Sigmoid colon (tissue), 7 donors: ENCODE measurements around the gene MYLK. TPM values are rescaled to one million over a fixed set of nuclear protein-coding genes. Genes with fewer than 3 reads are reported as not detected.
"Not testable (repeated sequence)": the region's sequence is repeated elsewhere in the genome, so short reads cannot be mapped to it uniquely, and the experiment has no call there.

Source experiments
- DNase-seq: peaks from one replicate; pipeline ENCODE4 v3.0.0-alpha.2; 2019
- H3K27ac ChIP-seq, 4 donors: fragments of 200-600 bp; sonication (generic); one replicate each; pipeline ENCODE4 v1.5.1; 2016 to 2019; ENCODE audit warnings: mild to moderate bottlenecking in 1 of 4
- H3K27me3 ChIP-seq, 3 donors: fragments of 200-600 bp; sonication (generic); one replicate each; pipeline ENCODE4 v1.5.1; 2019; ENCODE audit warnings: mild to moderate bottlenecking in 1 of 3
- H3K36me3 ChIP-seq, 4 donors: fragments of 200-600 bp; sonication (generic); one replicate each; pipeline ENCODE4 v1.5.1; 2016 to 2019
- H3K4me1 ChIP-seq, 4 donors: fragments of 200-600 bp; sonication (generic); one replicate each; pipeline ENCODE4 v1.5.1; 2017 to 2019
- H3K4me3 ChIP-seq, 4 donors: fragments of 200-600 bp; sonication (generic); one replicate each; pipeline ENCODE4 v1.5.1; 2017 to 2019; ENCODE audit warnings: mild to moderate bottlenecking in 2 of 4, moderate library complexity in 1 of 4
- H3K9me3 ChIP-seq, 4 donors: fragments of 200-600 bp in 3 of 4; sonication (generic) in 3 of 4; one replicate each; pipeline versions ENCODE4 v1.5.1 to v1.6.1; 2013 to 2019
- EP300 ChIP-seq, 4 donors: sonication (generic); formaldehyde crosslinking; IDR thresholded peaks; one replicate each; pipeline ENCODE4 v1.6.1; 2017; ENCODE audit warnings: antibody characterized with exemption in 4 of 4
- POLR2A ChIP-seq, 2 donors: fragments of 450-650 bp; IDR thresholded peaks; one replicate each; pipeline ENCODE4 v1.6.1; 2016; ENCODE audit warnings: antibody characterized with exemption in 2 of 2, mild to moderate bottlenecking in 2 of 2, moderate library complexity in 2 of 2
- POLR2AphosphoS5 ChIP-seq, 4 donors: sonication (generic); formaldehyde crosslinking; IDR thresholded peaks; one replicate each; pipeline ENCODE4 v1.6.1; 2017; ENCODE audit warnings: antibody characterized with exemption in 4 of 4
- WGBS, 2 donors: extraction: QIAGEN DNeasy Blood & Tissue Kit; methylation state at CpG; one replicate each; pipeline ENCODE4 v1.1.7; 2013; 5-methylcytosine and 5-hydroxymethylcytosine counted together
- intact Hi-C: fragments of 100-400 bp; cut with DNase I; formaldehyde crosslinking; loops from one replicate; pipeline ENCODE4 v1.15.1; 2023
- polyA plus RNA-seq, 3 donors: library from polyadenylated mRNA; stranded (reverse); fragments of 200-250 nt; gene quantifications; one replicate each; pipeline ENCODE4 v1.2.3, GENCODE V29; 2013
- total RNA-seq, 4 donors: library from RNA; depleted of rRNA; stranded (reverse); fragments of >200 nt; gene quantifications; one replicate each; pipeline ENCODE4 v1.1.0, GENCODE V29; 2016
- TF ChIP-seq, protein P1 (sequence below), 4 experiments: fragments of 450-650 bp in 3 of 4; fragments of 200-600 bp in 1 of 4; IDR thresholded peaks; one replicate each; pipeline ENCODE4 v1.5.1; 2016 to 2019; ENCODE audit warnings: antibody characterized with exemption in 4 of 4, mild to moderate bottlenecking in 3 of 4, moderate library complexity in 2 of 4
- donor health status: healthy with polysubstance abuse.
- donor health status: Bipolar disorder and iron deficiency.
- donor health status: healthy.

The MYLK gene
- total and polyA plus RNA-seq, 7 donors: 21.5 to 2,153 (median 1,169) TPM

DNA sequence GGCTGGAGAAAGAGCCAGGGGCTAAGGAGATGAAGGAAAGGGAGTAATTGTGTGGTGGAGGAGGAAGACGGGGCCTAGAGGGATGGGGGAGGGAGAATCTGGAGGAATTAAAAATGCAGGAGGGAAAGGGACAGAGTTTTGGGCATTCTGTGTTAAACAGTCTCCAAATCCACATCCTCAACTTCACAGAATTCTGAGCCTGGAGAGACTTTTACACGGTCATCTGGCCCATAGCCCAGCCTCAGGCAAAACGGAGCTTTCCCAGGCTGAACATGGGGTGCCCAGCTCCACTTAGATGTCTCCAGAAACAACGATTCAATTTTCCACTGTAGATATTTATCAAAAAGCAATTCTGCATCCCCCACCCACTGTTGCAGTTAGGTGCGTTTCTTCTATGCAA, 161.7 kb downstream of the MYLK start:
- H3K27me3 ChIP-seq: no peaks in the 10 kb centered on the region
- no peak for DNase-seq
- TF ChIP-seq EP300 (IDR thresholded peaks at IDR 0.05) (no peak), POLR2A (IDR thresholded peaks at IDR 0.05) (no peak), POLR2AphosphoS5 (IDR thresholded peaks at IDR 0.05) (no peak)
- TF ChIP-seq, protein P1, sequence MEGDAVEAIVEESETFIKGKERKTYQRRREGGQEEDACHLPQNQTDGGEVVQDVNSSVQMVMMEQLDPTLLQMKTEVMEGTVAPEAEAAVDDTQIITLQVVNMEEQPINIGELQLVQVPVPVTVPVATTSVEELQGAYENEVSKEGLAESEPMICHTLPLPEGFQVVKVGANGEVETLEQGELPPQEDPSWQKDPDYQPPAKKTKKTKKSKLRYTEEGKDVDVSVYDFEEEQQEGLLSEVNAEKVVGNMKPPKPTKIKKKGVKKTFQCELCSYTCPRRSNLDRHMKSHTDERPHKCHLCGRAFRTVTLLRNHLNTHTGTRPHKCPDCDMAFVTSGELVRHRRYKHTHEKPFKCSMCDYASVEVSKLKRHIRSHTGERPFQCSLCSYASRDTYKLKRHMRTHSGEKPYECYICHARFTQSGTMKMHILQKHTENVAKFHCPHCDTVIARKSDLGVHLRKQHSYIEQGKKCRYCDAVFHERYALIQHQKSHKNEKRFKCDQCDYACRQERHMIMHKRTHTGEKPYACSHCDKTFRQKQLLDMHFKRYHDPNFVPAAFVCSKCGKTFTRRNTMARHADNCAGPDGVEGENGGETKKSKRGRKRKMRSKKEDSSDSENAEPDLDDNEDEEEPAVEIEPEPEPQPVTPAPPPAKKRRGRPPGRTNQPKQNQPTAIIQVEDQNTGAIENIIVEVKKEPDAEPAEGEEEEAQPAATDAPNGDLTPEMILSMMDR (IDR thresholded peaks at IDR 0.05): no peak
- H3K36me3 ChIP-seq: no peaks in the 10 kb centered on the region
- intact Hi-C loops: loop anchor here (2.0 kb wide), 1 partner anchor 138 kb away; the partner anchor contains the start of gene HACD2
- peaks cover 0 to 60% (median 46%) of the 10 kb centered on the region in 4 donors for H3K4me1 ChIP-seq
- no peaks in the 10 kb centered on the region for H3K9me3 ChIP-seq
- WGBS, 2 donors: 60 to 71% methylated on average over 5 of the region's 5 CpGs
- H3K27ac ChIP-seq: peak overlapping the region; percentile 60 to 92 (median 72)
- H3K4me3 ChIP-seq: no peak overlapping the region

DNA sequence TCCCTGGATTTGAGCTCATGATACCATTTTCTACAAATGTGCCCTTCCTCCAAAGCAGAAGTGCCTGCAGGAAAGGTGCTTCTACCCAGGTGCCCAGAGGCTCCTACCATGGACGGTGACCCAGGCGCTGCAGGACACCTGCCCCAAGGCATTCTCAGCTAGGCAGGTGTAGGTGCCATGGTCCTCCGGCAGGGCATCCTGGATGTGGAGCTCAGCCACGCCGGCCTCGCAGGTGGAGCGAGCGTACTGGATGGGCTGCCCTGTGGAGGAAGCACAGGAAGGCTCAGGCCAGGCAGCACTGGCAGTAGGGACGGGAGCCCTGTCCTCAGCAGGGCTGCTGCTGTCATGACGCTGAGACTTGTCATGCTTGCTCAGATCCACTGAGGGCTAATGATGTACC, 162.1 kb downstream of the MYLK start:
- no peak for DNase-seq
- peak overlapping the region; percentile 60 to 92 (median 72) for H3K27ac ChIP-seq
- intact Hi-C loops: loop anchor here (2.0 kb wide), 1 partner anchor 137 kb away; the partner anchor contains the start of gene HACD2

DNA sequence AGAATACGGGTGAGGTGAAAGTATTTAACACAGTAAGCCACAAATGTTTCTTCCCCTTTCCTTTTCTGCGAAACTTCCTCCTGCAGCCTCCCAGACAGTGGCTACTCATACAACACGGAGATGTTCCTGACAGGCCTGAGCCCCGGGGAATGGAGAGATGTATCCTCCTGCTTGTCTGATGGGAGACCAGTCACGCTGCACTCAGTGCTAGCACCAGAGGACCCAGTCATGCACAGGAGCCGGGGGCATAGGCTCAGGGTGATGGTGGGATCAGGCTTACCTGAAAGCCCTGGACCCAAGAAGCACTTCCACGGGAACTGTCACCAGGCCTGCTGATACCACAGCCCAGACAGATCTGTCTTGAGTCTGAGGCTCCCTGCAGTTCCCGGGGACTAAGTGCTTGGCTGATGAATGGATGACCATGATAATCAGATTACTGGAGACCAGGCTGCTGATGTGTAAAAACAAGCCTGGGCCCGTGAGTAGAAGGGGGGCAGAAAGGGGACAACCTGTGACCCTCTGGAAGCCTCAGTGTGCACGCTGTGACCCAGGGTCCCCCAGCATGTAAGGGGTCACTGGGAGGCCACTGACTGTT, 162.9 kb downstream of the MYLK start:
- H3K4me1 ChIP-seq: peaks cover 0 to 65% (median 47%) of the 10 kb centered on the region in 4 donors
- 68 to 78% methylated on average over 9 of the region's 10 CpGs for WGBS, 2 donors
- DNase-seq, H3K4me3 ChIP-seq, intact Hi-C loops, H3K9me3 ChIP-seq, H3K27me3 ChIP-seq, H3K36me3 ChIP-seq: not testable (repeated sequence)
- peak overlapping the region; percentile 83 to 92 (median 88) for H3K27ac ChIP-seq

More for the DNA sequence above, 162.1 kb downstream of the MYLK start:
- TF ChIP-seq, protein P1 (IDR thresholded peaks at IDR 0.05): no peak
- no peak for TF ChIP-seq POLR2A (IDR thresholded peaks at IDR 0.05)
- Histone ChIP-seq H3K4me3 (no peak overlapping the region), H3K4me1 (peaks cover 0 to 64% (median 47%) of the 10 kb centered on the region in 4 donors), H3K27me3 (no peaks in the 10 kb centered on the region), H3K9me3 (no peaks in the 10 kb centered on the region), H3K36me3 (no peaks in the 10 kb centered on the region)
- WGBS, 2 donors: 85 to 86% methylated on average over 10 of the region's 10 CpGs

DNA sequence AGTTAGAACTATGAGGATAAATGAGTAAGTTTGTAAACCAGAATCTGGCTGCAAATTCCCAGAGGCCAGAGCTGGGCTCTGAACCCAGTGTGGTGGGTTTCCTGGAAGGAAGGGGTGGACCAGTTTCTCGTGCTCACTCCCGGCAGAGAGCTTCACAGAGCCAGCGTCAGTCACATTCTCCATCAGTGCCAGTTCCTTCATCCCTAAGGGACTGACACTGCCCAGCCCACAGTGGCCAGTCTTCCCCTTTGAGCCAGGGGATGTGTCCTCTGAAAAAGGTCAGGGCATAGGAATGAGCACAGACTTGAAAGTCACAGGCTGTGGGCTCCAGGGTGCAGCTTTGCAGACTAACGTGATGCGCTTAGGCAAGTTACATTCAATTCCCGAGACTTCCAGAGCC, 163.5 kb downstream of the MYLK start:
- Histone ChIP-seq H3K4me3 (no peak overlapping the region), H3K36me3 (no peaks in the 10 kb centered on the region), H3K4me1 (peaks cover 0 to 65% (median 47%) of the 10 kb centered on the region in 4 donors), H3K27ac (peak overlapping the region; percentile 83 to 92 (median 88)), H3K27me3 (no peaks in the 10 kb centered on the region), H3K9me3 (no peaks in the 10 kb centered on the region)
- WGBS, 2 donors: 74 to 85% methylated on average over 6 of the region's 6 CpGs
- TF ChIP-seq POLR2AphosphoS5 (IDR thresholded peaks at IDR 0.05) (peak in 1 of 4 donors; percentile 6), POLR2A (IDR thresholded peaks at IDR 0.05) (no peak), EP300 (IDR thresholded peaks at IDR 0.05) (no peak)
- TF ChIP-seq, protein P1 (IDR thresholded peaks at IDR 0.05): no peak
- DNase-seq: no peak
- intact Hi-C loops: no loop called here

DNA sequence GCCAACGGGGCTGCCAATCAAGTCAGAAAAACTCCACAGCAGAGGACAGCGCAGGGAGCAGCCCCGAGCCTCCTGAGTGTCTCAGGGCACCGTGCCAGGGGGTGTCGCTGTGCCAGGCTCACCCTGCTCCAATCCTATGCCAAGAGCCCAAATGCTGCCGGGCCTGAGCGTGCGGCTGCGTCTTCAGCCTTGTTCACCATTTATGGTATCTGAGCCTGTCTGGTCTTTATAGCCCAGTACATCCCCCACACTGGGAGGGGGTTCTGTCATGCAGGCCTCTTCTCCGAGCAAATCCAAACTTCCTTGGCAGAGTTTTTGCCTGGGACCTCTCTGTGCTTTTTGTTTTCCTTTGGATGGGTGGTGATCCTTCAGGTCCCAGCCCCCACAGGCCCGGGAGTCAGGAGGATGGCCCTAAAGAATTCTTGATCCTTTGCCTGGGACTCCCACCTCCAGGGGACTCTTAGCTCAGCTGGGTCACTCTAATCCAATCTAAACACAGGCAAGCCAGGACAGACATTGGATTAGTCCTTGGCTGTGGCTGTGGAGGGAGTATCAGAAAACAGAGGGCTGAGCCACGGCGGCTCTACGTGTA, 164.2 kb downstream of the MYLK start:
- Histone ChIP-seq H3K27ac (peak overlapping the region; percentile 83 to 92 (median 88)), H3K4me1 (peaks cover 0 to 65% (median 47%) of the 10 kb centered on the region in 4 donors), H3K4me3 (no peak overlapping the region), H3K27me3 (no peaks in the 10 kb centered on the region), H3K9me3 (no peaks in the 10 kb centered on the region), H3K36me3 (no peaks in the 10 kb centered on the region)
- peak; percentile 96 for DNase-seq
- no peak for TF ChIP-seq POLR2A (IDR thresholded peaks at IDR 0.05)
- peak in 1 of 4 donors; percentile 55 for TF ChIP-seq EP300 (IDR thresholded peaks at IDR 0.05)
- peak; percentile 48 to 71 (median 60) for TF ChIP-seq POLR2AphosphoS5 (IDR thresholded peaks at IDR 0.05)
- WGBS, 2 donors: 70 to 76% methylated on average over 14 of the region's 14 CpGs
- intact Hi-C loops: loop anchor here (1.0 to 2.0 kb wide), 2 partner anchors 16 to 67 kb away; no protein-coding TSS in a partner anchor
